Measurements from ENCODE around the gene SLC39A8.

The SLC39A8 gene

DNA sequence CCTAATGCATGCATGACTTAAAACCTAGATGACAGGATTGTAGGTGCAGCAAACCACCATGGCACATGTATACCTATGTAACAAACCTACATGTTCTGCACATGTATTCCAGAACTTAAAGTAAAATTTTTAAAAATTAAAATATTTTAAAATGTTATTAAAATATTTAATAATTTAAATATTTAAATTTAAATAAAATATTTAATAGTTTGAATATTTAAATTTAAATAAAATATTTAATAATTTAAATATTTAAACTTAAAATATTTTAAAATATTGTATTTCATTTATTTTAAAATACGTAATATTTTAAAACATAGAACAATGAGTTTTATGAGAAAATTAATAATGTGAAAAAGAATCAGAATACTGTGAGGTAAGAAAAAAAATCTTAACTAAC lies 117.9 kb downstream of the SLC39A8 start:
- TF ChIP-seq, protein P1, sequence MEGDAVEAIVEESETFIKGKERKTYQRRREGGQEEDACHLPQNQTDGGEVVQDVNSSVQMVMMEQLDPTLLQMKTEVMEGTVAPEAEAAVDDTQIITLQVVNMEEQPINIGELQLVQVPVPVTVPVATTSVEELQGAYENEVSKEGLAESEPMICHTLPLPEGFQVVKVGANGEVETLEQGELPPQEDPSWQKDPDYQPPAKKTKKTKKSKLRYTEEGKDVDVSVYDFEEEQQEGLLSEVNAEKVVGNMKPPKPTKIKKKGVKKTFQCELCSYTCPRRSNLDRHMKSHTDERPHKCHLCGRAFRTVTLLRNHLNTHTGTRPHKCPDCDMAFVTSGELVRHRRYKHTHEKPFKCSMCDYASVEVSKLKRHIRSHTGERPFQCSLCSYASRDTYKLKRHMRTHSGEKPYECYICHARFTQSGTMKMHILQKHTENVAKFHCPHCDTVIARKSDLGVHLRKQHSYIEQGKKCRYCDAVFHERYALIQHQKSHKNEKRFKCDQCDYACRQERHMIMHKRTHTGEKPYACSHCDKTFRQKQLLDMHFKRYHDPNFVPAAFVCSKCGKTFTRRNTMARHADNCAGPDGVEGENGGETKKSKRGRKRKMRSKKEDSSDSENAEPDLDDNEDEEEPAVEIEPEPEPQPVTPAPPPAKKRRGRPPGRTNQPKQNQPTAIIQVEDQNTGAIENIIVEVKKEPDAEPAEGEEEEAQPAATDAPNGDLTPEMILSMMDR (conservative IDR thresholded peaks at IDR 0.05; ENCODE audit: low read depth) = no peak
- CTCF ChIA-PET = no interaction called here
- no peak overlapping the region for H3K27ac ChIP-seq
- POLR2A ChIA-PET (ENCODE audit: low non-redundant PET) = no interaction called here
- DNase-seq (ENCODE audit: low spot score) = no peak

DNA sequence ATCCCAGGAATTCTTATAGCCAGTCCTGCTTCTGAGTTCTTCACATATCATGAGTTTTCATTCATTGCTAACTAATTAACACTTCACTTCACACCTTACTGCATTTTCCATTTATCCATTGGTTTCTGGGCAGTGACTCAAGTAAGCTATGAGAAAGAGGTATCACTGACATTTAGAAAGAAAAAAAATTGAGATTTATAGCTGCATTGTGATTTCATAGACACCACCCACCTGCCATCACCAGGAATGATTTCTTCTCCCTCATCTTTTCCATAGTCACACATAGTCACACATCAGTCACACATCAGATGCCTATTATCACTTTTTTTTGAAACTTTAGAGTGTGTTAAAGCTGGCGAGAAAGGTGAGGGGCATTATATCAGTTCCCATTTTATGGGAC lies 121.8 kb downstream of the SLC39A8 start:
- DNase-seq (ENCODE audit: low spot score) = no peak
- ChIA-PET CTCF (no interaction called here), POLR2A (ENCODE audit: low non-redundant PET) (no interaction called here)
- H3K27ac ChIP-seq = no peak overlapping the region
- TF ChIP-seq, protein P1 (conservative IDR thresholded peaks at IDR 0.05; ENCODE audit: low read depth) = no peak

DNA sequence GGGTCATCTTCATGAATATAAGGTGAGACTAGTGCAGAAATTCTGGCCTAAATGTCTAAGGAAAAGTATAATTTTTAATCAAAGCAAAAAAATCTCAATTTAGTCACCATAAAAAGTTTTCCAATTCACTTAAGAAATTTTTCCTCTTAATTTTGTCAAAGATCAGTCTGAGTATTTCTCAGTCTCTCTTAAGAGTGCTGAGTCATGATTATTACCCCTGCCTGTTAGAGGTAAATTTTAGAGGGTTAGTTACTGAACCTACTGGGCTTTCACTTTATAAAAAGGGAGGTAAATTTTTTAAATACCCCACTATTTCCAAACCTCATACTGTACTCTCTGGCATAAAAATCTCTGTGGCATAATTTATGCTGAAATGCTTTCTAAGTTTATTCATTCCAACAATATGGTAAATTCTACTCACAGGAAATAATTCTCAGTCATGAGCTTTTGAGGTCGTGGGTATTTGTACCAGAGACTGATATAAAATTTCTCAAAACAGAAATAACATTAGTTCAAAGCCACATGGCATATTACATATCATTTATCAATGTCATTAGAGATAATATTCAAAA lies 122.4 kb downstream of the SLC39A8 start:
- ChIA-PET POLR2A (ENCODE audit: low non-redundant PET) (no interaction called here), CTCF (no interaction called here)
- H3K27ac ChIP-seq = no peak overlapping the region
- TF ChIP-seq, protein P1 (conservative IDR thresholded peaks at IDR 0.05; ENCODE audit: low read depth) = no peak
- no peak for DNase-seq (ENCODE audit: low spot score)

DNA sequence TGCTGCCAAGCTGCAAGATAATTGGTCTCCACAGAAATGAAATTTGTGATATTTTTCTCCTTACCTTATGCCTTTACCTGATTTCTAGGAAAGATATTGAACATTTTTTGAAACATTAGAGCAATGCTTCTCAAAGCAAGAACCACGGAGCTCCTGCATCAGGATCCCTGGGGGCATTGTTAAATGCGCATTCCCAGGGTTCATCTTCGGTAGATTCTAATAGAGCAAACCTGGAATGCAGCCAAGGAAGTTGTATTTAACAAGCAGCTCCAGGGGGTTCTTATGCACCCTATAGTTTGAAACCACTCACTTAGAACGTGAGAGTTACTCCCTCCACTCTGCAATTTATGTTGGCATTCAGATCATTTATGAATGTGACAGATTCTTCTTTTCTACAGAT lies 126.2 kb downstream of the SLC39A8 start:
- H3K27ac ChIP-seq = no peak overlapping the region
- DNase-seq (ENCODE audit: low spot score) = no peak
- TF ChIP-seq, protein P1 (conservative IDR thresholded peaks at IDR 0.05; ENCODE audit: low read depth) = no peak
- CTCF ChIA-PET = no interaction called here
- POLR2A ChIA-PET (ENCODE audit: low non-redundant PET) = no interaction called here

DNA sequence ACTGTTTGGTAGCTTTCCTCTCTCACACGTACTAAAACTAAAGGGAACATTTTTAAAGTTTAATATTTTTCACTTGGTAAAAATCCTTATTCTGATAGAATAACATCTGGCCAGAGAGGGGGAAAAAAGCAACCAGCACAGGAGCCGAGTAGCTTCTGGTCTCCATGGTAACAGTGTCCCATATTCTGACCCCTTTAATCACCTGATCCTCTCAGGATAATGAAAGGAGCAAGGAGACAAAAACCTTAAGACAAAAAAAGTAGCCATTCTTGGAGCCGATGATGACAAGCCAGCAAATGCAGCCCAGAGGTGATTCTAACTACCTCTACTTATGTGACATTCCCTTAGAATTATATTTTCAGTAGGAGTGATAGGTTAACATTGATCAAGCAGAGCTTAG lies 126.6 kb downstream of the SLC39A8 start:
- TF ChIP-seq, protein P1 (conservative IDR thresholded peaks at IDR 0.05; ENCODE audit: low read depth) = no peak
- CTCF ChIA-PET = no interaction called here

DNA sequence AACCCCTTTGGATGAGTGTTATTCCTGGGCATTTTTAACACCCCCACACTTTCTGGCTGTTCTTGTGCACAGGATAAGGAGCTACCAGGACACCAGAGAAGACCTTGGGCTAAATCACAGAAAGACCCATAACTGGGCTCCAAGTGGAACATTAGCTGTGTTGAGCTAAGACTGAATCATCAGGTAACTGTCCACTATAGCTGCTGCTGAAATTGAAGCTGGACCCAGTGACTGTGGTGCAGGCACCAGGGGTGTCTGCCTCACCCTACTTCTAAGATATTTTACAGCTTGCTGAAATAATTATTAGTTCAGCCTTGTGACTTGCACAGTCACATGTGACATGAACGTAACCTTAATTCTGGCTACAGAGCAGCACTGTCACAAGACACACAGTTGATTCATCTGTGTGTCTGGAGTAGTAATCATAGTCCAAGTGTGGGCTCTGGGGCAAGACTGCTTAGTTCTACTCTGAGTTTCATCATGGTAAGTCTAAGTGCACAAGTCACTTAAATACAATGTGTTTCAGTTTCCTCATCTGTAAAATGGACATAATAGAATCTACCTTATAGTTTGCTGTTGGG lies 127.4 kb downstream of the SLC39A8 start:
- TF ChIP-seq, protein P1 (conservative IDR thresholded peaks at IDR 0.05; ENCODE audit: low read depth) = no peak
- no peak for DNase-seq (ENCODE audit: low spot score)
- ChIA-PET CTCF (no interaction called here), POLR2A (ENCODE audit: low non-redundant PET) (no interaction called here)
- no peak overlapping the region for H3K27ac ChIP-seq

More for the DNA sequence above, 126.6 kb downstream of the SLC39A8 start:
- no peak overlapping the region for H3K27ac ChIP-seq
- POLR2A ChIA-PET (ENCODE audit: low non-redundant PET) = no interaction called here
- DNase-seq (ENCODE audit: low spot score) = no peak
